GM12874 (cell line): Measurements from ENCODE around the gene CEBPG.

Experiments
- TF ChIP-seq, protein P1 (sequence below): IDR thresholded peaks from 2 replicates; pipeline ENCODE4 v1.5.1; 2011; ENCODE audit warnings: low read depth, mild to moderate bottlenecking, control low read depth, low read length, moderate library complexity; ENCODE audit not compliant: insufficient read depth

Gene CEBPG

DNA sequence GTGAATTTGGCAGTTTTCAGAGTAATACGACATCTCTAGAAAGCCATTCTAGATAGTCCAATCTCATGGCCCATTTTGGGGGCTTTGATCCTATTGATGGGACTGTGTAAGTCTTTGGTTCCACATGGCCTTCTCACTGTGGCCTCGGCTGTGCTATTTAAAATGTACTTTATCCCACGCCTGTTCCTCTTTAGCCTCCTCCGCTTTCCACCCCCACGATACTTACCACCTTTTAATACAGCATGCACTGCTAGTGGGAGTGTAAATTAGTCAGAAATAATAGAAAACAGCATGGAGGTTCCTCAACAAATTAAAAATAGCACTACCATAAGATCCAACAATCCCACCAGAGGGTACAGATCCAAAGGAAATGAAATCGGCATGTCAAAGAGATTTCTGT lies 28.3 kb upstream of the CEBPG start:
- TF ChIP-seq, protein P1, sequence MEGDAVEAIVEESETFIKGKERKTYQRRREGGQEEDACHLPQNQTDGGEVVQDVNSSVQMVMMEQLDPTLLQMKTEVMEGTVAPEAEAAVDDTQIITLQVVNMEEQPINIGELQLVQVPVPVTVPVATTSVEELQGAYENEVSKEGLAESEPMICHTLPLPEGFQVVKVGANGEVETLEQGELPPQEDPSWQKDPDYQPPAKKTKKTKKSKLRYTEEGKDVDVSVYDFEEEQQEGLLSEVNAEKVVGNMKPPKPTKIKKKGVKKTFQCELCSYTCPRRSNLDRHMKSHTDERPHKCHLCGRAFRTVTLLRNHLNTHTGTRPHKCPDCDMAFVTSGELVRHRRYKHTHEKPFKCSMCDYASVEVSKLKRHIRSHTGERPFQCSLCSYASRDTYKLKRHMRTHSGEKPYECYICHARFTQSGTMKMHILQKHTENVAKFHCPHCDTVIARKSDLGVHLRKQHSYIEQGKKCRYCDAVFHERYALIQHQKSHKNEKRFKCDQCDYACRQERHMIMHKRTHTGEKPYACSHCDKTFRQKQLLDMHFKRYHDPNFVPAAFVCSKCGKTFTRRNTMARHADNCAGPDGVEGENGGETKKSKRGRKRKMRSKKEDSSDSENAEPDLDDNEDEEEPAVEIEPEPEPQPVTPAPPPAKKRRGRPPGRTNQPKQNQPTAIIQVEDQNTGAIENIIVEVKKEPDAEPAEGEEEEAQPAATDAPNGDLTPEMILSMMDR, result no peak

DNA sequence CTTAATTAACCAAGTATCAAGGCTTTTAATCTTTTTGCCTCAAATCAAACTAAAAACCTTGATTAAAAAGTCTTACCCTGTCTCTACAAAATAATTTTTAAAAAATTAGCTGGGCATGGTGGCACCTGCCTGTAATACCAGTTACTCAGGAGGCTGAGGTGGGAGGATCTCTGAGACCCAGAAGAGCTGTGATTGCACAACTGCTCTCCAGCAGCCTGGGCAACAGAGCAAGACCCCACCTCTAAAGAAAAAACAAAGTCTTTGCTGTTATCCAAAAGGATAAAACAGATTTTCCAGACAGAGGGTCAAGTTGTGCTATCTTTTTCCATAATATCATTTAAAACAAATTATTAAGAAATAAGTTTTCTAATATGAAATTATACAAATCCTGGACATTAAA lies 26.8 kb upstream of the CEBPG start:
- TF ChIP-seq, protein P1, result no peak

DNA sequence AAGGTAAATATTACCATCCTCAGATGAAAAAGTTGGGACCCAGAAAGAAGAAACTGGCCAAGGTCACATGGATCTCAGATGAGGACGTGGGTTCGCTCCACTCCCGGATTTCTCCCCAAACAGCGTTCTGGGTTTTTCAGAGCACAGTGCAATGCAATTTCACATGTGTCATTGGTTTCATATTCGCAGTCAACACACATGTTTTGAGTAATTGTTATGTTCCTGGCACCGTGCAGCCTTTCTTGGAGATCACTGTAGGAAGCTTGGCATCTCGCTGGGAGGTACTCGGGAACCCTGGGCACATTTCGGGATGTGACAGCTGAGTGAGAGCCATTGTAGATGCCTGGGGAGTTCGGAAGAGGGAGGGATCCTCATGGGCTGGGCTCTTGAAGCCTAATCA lies 26.2 kb upstream of the CEBPG start:
- TF ChIP-seq, protein P1, result no peak

DNA sequence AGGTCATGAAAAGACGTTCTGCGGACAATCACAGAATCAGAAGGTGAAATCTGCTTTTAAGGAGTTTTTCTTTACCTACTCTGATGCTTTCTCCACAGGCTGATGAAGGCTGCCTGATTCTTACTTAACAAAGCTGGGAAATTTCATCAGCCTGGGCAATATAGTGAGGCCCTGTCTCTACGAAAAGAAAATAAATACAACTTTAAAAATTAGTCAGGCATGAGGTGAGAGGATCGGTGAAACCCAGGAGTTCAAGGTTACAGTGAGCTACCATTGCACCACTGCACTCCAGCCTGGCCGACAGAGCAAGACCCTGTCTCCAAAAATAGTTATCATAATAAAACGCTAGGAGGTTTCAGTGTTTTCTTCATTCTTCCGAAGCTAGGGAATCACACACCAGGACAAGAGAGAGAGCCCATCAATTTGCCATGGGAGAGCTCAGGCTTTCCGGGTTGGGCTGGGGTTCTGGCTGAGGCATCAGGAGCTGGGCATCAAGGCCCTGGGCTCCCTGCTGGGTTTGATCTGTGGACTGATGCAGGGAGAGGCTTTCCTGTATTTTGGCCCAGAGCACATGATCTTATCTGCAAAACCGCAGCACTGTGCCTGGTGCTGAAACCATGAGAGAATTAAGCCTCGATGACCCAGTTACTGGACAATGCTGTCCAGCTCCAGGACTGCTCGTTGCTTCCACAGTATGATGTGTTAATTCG lies 25.1 kb upstream of the CEBPG start:
- TF ChIP-seq, protein P1, result no peak

DNA sequence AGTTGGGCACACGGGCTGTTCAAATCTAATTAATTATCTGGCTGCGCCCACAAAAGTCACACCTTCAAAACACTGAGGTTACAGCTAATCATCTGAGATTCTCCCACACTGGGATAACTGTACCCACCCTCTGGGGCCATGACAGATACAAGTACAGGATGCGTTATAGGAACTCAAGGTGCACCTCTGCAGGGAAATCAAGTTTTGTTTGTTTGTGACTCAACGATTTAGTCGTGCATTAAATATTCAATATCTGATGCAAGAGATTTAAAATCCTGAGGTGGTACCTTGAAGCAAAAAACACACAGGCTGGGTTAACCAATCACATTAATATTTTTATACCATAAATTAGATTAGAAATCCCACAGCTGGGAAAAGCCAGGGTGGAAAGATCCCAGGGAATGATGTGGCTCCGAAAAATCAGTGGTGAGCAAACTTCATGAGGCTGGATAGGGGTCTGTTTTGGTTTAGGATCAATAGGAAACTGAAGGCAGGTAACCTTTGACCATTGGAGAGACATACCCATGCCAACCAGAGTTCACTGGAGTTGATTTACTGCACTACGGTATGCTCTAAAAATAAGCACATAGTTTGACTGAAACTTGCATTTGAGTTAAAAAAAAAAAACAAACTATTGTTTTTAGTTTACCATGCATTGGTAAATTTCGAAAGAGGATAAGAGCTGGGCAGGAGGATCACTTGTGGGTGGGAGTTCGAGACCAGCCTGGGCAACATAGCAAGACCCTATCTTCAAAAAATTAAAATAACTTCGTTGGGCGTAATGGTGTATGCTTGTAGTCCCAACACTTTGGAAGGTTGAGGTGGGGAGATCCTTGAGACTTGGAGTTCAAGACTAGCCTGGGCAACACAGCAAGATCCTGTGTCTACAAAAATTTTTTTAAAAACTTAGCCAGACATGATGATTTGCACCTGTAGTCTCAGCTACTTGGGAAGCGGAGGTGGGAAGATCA lies 23.9 kb upstream of the CEBPG start:
- TF ChIP-seq, protein P1, result no peak

DNA sequence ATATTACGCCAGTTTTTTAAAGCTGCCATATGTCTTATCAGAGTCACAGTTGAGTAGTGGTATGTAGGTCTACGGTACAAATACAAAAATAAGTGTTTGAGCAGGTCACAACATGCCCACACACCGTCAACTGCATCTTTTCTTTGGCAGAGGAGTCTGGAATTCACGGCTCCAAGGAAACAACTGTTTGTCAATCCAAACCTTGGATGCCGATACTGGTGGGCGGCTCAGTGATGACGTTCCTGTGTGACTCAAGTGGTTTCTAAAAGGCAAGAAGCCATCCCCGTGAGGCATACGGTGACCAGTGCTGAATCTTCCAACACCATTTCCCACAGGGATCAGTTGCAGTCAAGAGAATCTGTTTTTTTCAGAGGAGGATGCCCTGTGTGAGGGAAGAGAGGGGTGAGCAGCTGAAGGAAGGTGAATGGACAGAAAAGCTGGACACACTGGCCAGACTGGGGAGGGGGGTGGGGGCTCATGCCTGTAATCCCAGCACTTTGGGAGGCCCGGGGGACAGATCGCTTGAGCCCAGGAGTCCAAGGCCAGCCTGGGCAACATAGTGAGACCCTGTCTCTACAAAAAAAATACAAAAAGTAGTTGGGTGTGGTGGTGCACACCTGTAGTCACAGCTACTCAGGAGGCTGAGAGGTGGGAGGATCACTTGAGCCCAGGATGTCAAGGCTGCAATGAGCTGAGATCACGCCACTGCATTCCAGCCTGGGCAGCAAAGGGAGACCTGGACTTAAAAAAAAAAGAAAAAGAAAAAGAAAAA lies 22.8 kb upstream of the CEBPG start:
- TF ChIP-seq, protein P1, result no peak

DNA sequence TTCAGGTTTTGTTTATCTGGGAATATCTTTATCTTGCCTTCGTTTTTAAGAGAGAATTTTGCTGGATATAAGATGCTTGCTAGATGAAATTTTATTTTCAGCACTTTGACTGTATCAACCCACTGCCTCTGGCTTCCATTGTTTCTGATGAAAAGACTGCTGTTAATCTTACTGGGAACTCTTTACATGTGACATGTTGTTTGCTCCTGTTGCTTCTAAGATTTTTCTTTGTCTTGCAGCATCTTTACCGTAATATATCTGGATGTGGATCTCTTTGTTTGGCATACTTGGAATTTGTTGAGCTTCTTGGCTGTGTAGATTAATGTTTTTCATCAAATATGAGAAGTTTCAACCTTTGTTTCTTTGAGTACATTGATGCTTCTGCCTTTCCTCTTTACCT lies 18.0 kb upstream of the CEBPG start:
- TF ChIP-seq, protein P1, result no peak
